ENCODE measurements around the gene NCBP3. TPM values are rescaled to one million over a fixed set of nuclear protein-coding genes. Genes with fewer than 3 reads are reported as not detected.
A peak's percentile ranks its signal among the peaks of the same experiment; 100 is the strongest.

NCBP3 gene
- total and polyA plus RNA-seq, 2 of the 8 experiments (the other 6 are each of a cell fraction or from before 2014, with no cell fraction given) = 19.6 to 46.1 TPM

- peak overlapping the region; percentile 57 to 78 (median 72) for H3K9ac ChIP-seq (replicated peaks in 1 of 4; ENCODE audit: extremely low read depth in 1 of 4, low read depth in 3 of 4, low read length in 3 of 4)
- H3K79me1 ChIP-seq (ENCODE audit: low read depth, low read length) = no peaks in the 10 kb centered on the region
Measured at GRCh38 chr17:3755335-3756030, 90.6 kb downstream of the NCBP3 start.

More at GRCh38 chr17:3755335-3756030, 90.6 kb downstream of the NCBP3 start:
- Histone ChIP-seq H2BK12ac (ENCODE audit: low read depth, low read length) (peak overlapping the region; percentile 30), H3K56ac (replicated peaks; ENCODE audit: insufficient read length, low read depth, low read length) (peak overlapping the region; percentile 80), H3K36me3 (ENCODE audit: control insufficient read depth in 2 of 4, insufficient read depth in 4 of 4, low read length in 3 of 4) (no peaks in the 10 kb centered on the region), H2BK120ac (replicated peaks; ENCODE audit: low read depth, low read length) (no peak overlapping the region), H3K23me2 (ENCODE audit: low read depth, low read length) (peaks cover 4% of the 10 kb centered on the region; the same call in 1 of the 2 replicates), H4K8ac (ENCODE audit: extremely low read depth, insufficient read depth, low read length) (peak overlapping the region; percentile 84), H2AFZ (ENCODE audit: low read length) (no peak overlapping the region; the same call in 1 of the 2 replicates), H3K27me3 (replicated peaks in 1 of 4; ENCODE audit: control insufficient read depth in 3 of 4, extremely low read depth in 1 of 4, insufficient read depth in 3 of 4, low read length in 3 of 4) (no peaks in the 10 kb centered on the region), H3K4ac (replicated peaks; ENCODE audit: insufficient read length, low read depth, low read length) (no peak overlapping the region), H3K18ac (ENCODE audit: extremely low read depth, low read length) (peak overlapping the region; percentile 78; the same call in 1 of the 2 replicates), H4K5ac (ENCODE audit: insufficient read length, low read depth, low read length) (peak overlapping the region; percentile 75), H4K20me1 (replicated peaks in 1 of 2; ENCODE audit: control insufficient read depth in 1 of 2, insufficient read depth in 2 of 2, low read length in 2 of 2) (no peaks in the 10 kb centered on the region), H2AK5ac (ENCODE audit: low read depth, low read length) (peak overlapping the region; percentile 11; the same call in 1 of the 2 replicates), H4K91ac (replicated peaks; ENCODE audit: insufficient read length, low read length) (peak overlapping the region; percentile 72), H2BK15ac (ENCODE audit: low read length) (no peak overlapping the region), H2BK5ac (ENCODE audit: low read depth, low read length) (peak overlapping the region; percentile 66; the same call in 1 of the 2 replicates), H3K14ac (ENCODE audit: insufficient read length) (no peak overlapping the region), H3K23ac (ENCODE audit: insufficient read length) (no peak overlapping the region), H3K9me3 (ENCODE audit: insufficient read depth in 2 of 2, low read depth in 1 of 2, low read length in 1 of 2) (peaks cover 0 to 3% of the 10 kb centered on the region in 2 experiments; a peak in 1 of 4 replicates), H3K4me1 (replicated peaks in 1 of 4; ENCODE audit: control insufficient read depth in 3 of 4, insufficient read depth in 4 of 4, low read length in 3 of 4) (peaks cover 0 to 5% (median 3%) of the 10 kb centered on the region in 4 experiments; a peak in 4 of 7 replicates), H2BK20ac (ENCODE audit: low read length) (no peak overlapping the region), H3K79me2 (ENCODE audit: control insufficient read depth in 1 of 2, insufficient read depth in 2 of 2, low read length in 2 of 2) (no peaks in the 10 kb centered on the region), H3K27ac (ENCODE audit: low read depth, low read length) (peak overlapping the region; percentile 60; the same call in 1 of the 2 replicates), H3K4me2 (ENCODE audit: insufficient read depth in 1 of 2, low read depth in 2 of 2, low read length in 2 of 2) (peak overlapping the region; percentile 89 to 96), H3K4me3 (ENCODE audit: extremely low read depth in 1 of 4, insufficient read depth in 2 of 4, low read depth in 3 of 4, low read length in 4 of 4) (peak overlapping the region; percentile 57 to 73 (median 66))
- WGBS, 2 experiments (ENCODE audit: extremely low coverage in 1 of 2, insufficient coverage in 1 of 2, insufficient read length in 1 of 2, insufficient replicate concordance in 2 of 2, low coverage in 1 of 2, low lambda C conversion rate in 2 of 2, missing lambda C conversion rate in 1 of 2) = 58% methylated on average over 18 of the region's 20 CpGs; no CpG with 5 or more reads in 1 of the 2 experiments
- TF ChIP-seq E2F6 (IDR thresholded peaks at IDR 0.05) = peak; percentile 91
- TF ChIP-seq CHD1 (IDR thresholded peaks at IDR 0.05; ENCODE audit: low read depth, low read length) = no peak
- 0 out of 2 replicates have a peak, but pooled peaks have one; percentile 11 for TF ChIP-seq KDM1A (IDR thresholded peaks at IDR 0.05; ENCODE audit: borderline replicate concordance, low read length)
- TF ChIP-seq JUN (IDR thresholded peaks at IDR 0.05; ENCODE audit: low read depth, low read length) = no peak
- no peak for TF ChIP-seq GTF2F1 (IDR thresholded peaks at IDR 0.05; ENCODE audit: borderline replicate concordance, low read depth, low read length)
- TF ChIP-seq MAX (IDR thresholded peaks at IDR 0.05) = peak; percentile 73
- TF ChIP-seq POLR2A (IDR thresholded peaks at IDR 0.05; ENCODE audit: control extremely low read depth in 1 of 2, low read depth in 2 of 2, low read length in 2 of 2) = 0 out of 3 replicates have a peak, but pooled peaks of 1 of the 2 experiments have one; percentile 26
- no peak for TF ChIP-seq SUZ12 (IDR thresholded peaks at IDR 0.05; ENCODE audit: low read length)
- no peak for TF ChIP-seq TCF12 (IDR thresholded peaks at IDR 0.05; ENCODE audit: low read depth, low read length)
- TF ChIP-seq POU5F1 (IDR thresholded peaks at IDR 0.05; ENCODE audit: low read depth, low read length) = no peak
- no peak for TF ChIP-seq KDM4A (IDR thresholded peaks at IDR 0.05; ENCODE audit: low read depth, low read length, severe bottlenecking)
- FAIRE-seq (no peak), DNase-seq (ENCODE audit: low read depth in 1 of 2, low spot score in 2 of 2) (no peak)
- ChIA-PET POLR2A (ENCODE audit: partially characterized antibody) (interaction anchor here (0.6 to 1.4 kb wide), 2 partner anchors 90 to 1433 kb away, joined by 3 read pairs; no protein-coding TSS in a partner anchor), CTCF (ENCODE audit: partially characterized antibody) (interaction anchor here (0.6 to 2.1 kb wide), 7 partner anchors 17 to 1446 kb away, joined by 3 to 11 read pairs (median 4); no protein-coding TSS in a partner anchor)
